H9 (cell line): ENCODE results near the gene CMTM8. TPM values are rescaled to one million over a fixed set of nuclear protein-coding genes. Genes with fewer than 3 reads are reported as not detected.

Experiments used
- DNase-seq: peaks from one replicate; pipeline ENCODE4 v3.0.0-alpha.2; 2017
- H2AFZ ChIP-seq: one replicate; pipeline ENCODE4 v1.6.1; 2013; ENCODE audit warnings: mild to moderate bottlenecking, low read length, control low read depth, moderate library complexity
- H2AK5ac ChIP-seq: 2 replicates; pipeline ENCODE4 v1.6.1; 2013; ENCODE audit warnings: low read length, control low read depth, mixed read lengths; ENCODE audit not compliant: insufficient read length
- H2BK120ac ChIP-seq: one replicate; pipeline ENCODE4 v1.6.1; 2013; ENCODE audit warnings: low read depth, mild to moderate bottlenecking, low read length, control low read depth, inconsistent platforms; ENCODE audit not compliant: poor library complexity, severe bottlenecking
- H2BK12ac ChIP-seq: 2 replicates; pipeline ENCODE4 v1.6.1; 2013; ENCODE audit warnings: low read length, control low read depth, mixed read lengths, low read depth; ENCODE audit not compliant: insufficient read length
- H2BK15ac ChIP-seq: 2 replicates; pipeline ENCODE4 v1.6.1; 2013; ENCODE audit warnings: low read depth, low read length, control low read depth
- H2BK20ac ChIP-seq: one replicate; pipeline ENCODE4 v1.6.1; 2013; ENCODE audit warnings: low read depth, mild to moderate bottlenecking, low read length, control low read depth, inconsistent platforms; ENCODE audit not compliant: poor library complexity, severe bottlenecking
- H2BK5ac ChIP-seq: 2 replicates; pipeline ENCODE4 v1.6.1; 2013; ENCODE audit warnings: low read length, control low read depth, mixed read lengths; ENCODE audit not compliant: insufficient read length
- H3K14ac ChIP-seq: 2 replicates; pipeline ENCODE4 v1.6.1; 2013; ENCODE audit warnings: low read length, control low read depth; ENCODE audit not compliant: insufficient read depth
- H3K18ac ChIP-seq: 2 replicates; pipeline ENCODE4 v1.6.1; 2013; ENCODE audit warnings: low read depth, mild to moderate bottlenecking, mixed read lengths, low read length, control low read depth; ENCODE audit not compliant: insufficient read length
- H3K23ac ChIP-seq: 2 replicates; pipeline ENCODE4 v1.6.1; 2013; ENCODE audit warnings: low read length, control low read depth, mixed read lengths, low read depth; ENCODE audit not compliant: insufficient read length
- H3K23me2 ChIP-seq: 2 replicates; pipeline ENCODE4 v1.6.1; 2013; ENCODE audit warnings: low read depth, mild to moderate bottlenecking, mixed read lengths, low read length, control low read depth; ENCODE audit not compliant: insufficient read length, poor library complexity, severe bottlenecking
- H3K27ac ChIP-seq: 2 replicates; pipeline ENCODE4 v1.5.1; 2013; ENCODE audit warnings: low read length, control low read depth, mixed read lengths, low read depth; ENCODE audit not compliant: insufficient read length
- H3K27me3 ChIP-seq: 2 replicates; pipeline ENCODE4 v1.6.1; 2013; ENCODE audit warnings: low read length, control low read depth, inconsistent platforms; ENCODE audit not compliant: insufficient read depth
- H3K4ac ChIP-seq: 2 replicates; pipeline ENCODE4 v1.6.1; 2013; ENCODE audit warnings: low read depth, mild to moderate bottlenecking, control low read depth, inconsistent platforms, low read length, moderate library complexity
- H3K4me1 ChIP-seq: 2 replicates; pipeline ENCODE4 v1.6.1; 2013; ENCODE audit warnings: low read length, control low read depth, inconsistent platforms; ENCODE audit not compliant: insufficient read depth
- H3K4me2 ChIP-seq: 2 replicates; pipeline ENCODE4 v1.6.1; 2013; ENCODE audit warnings: low read length, control low read depth, mixed read lengths; ENCODE audit not compliant: insufficient read length, insufficient read depth
- H3K56ac ChIP-seq: 2 replicates; pipeline ENCODE4 v1.6.1; 2013; ENCODE audit warnings: low read depth, mild to moderate bottlenecking, mixed read lengths, low read length, control low read depth; ENCODE audit not compliant: insufficient read length
- H3K79me1 ChIP-seq: 2 replicates; pipeline ENCODE4 v1.6.1; 2013; ENCODE audit warnings: low read depth, mild to moderate bottlenecking, moderate library complexity, low read length, control low read depth, inconsistent platforms; ENCODE audit not compliant: insufficient read depth, poor library complexity, severe bottlenecking
- H3K79me2 ChIP-seq: 2 replicates; pipeline ENCODE4 v1.6.1; 2013; ENCODE audit warnings: low read length, control low read depth, inconsistent platforms; ENCODE audit not compliant: insufficient read depth
- H3K9ac ChIP-seq: 2 replicates; pipeline ENCODE4 v1.6.1; 2013; ENCODE audit warnings: low read length, control low read depth, mixed read lengths; ENCODE audit not compliant: insufficient read length; ENCODE audit errors: extremely low read depth
- H3K9me3 ChIP-seq: one replicate; pipeline ENCODE4 v1.6.1; 2013; ENCODE audit warnings: low read depth, low read length, inconsistent platforms; ENCODE audit not compliant: control insufficient read depth
- H3T11ph ChIP-seq: one replicate; pipeline ENCODE4 v1.6.1; 2013; ENCODE audit warnings: mild to moderate bottlenecking, low read length, control low read depth, inconsistent platforms
- H4K20me1 ChIP-seq: one replicate; pipeline ENCODE4 v1.6.1; 2013; ENCODE audit not compliant: control insufficient read depth, insufficient read length, insufficient read depth
- H4K5ac ChIP-seq: 2 replicates; pipeline ENCODE4 v1.6.1; 2013; ENCODE audit warnings: low read depth, mild to moderate bottlenecking, mixed read lengths, low read length, control low read depth; ENCODE audit not compliant: insufficient read length
- H4K8ac ChIP-seq: replicated peaks from 2 replicates; pipeline ENCODE4 v1.6.1; 2013; ENCODE audit warnings: low read length, control low read depth, mixed read lengths, low read depth; ENCODE audit not compliant: insufficient read length
- H4K91ac ChIP-seq: 2 replicates; pipeline ENCODE4 v1.6.1; 2013; ENCODE audit warnings: low read depth, mild to moderate bottlenecking, moderate library complexity, mixed read lengths, low read length, control low read depth; ENCODE audit not compliant: insufficient read length
- H3K27ac Mint-ChIP-seq, 3 experiments: 2 replicates in 2 of 3; 3 replicates in 1 of 3; pipeline ENCODE4 v1.8.0; 2020 to 2021; ENCODE audit warnings: mixed read lengths in 3 of 3, mild to moderate bottlenecking in 1 of 3, moderate library complexity in 1 of 3
- H3K27me3 Mint-ChIP-seq: 2 replicates; pipeline ENCODE4 v1.8.0; 2021; ENCODE audit warnings: low read depth, mild to moderate bottlenecking, moderate library complexity, mixed read lengths
- H3K36me3 Mint-ChIP-seq, 3 experiments: 2 replicates in 2 of 3; 3 replicates in 1 of 3; pipeline ENCODE4 v1.8.0; 2020 to 2021; ENCODE audit warnings: low read depth in 3 of 3, mixed read lengths in 3 of 3; ENCODE audit not compliant: insufficient read depth in 1 of 3
- H3K4me1 Mint-ChIP-seq, 2 experiments: 2 replicates each; pipeline ENCODE4 v1.8.0; 2020; ENCODE audit warnings: mixed read lengths in 2 of 2
- H3K4me3 Mint-ChIP-seq, 2 experiments: 2 replicates in 1 of 2; 3 replicates in 1 of 2; pipeline ENCODE4 v1.8.0; 2020 to 2021; ENCODE audit warnings: mild to moderate bottlenecking in 2 of 2, mixed read lengths in 2 of 2, moderate library complexity in 1 of 2
- H3K9me3 Mint-ChIP-seq, 2 experiments: 2 replicates in 1 of 2; 3 replicates in 1 of 2; pipeline ENCODE4 v1.8.0; 2020; ENCODE audit warnings: mild to moderate bottlenecking in 2 of 2, mixed read lengths in 2 of 2, moderate library complexity in 1 of 2
- CTCF ChIP-seq: fragments of 200-600 bp; sonication (generic); conservative IDR thresholded peaks from 3 replicates; pipeline ENCODE4 v1.8.0; 2021; ENCODE audit warnings: antibody characterized with exemption, mild to moderate bottlenecking
- WGBS: extraction: QIAGEN DNeasy Blood & Tissue Kit; methylation state at CpG from one replicate; pipeline ENCODE4 v1.1.7; 2013; ENCODE audit warnings: missing lambda C conversion rate, low lambda C conversion rate, mixed read lengths; ENCODE audit not compliant: insufficient read length; ENCODE audit errors: extremely low coverage; 5-methylcytosine and 5-hydroxymethylcytosine counted together
- total RNA-seq: library from RNA; stranded (reverse); gene quantifications from 2 replicates; pipeline ENCODE4 v1.2.1, GENCODE V29; 2021

CMTM8 gene
- total RNA-seq, 1 experiment from 2014 or later = 4.0 TPM

GRCh38 chr3:32215185-32215584 is 23.3 kb upstream of the CMTM8 start:
- H3K56ac ChIP-seq = no peak overlapping the region
- no CpG with 5 or more reads among the region's 2 CpGs for WGBS
- no peak overlapping the region for H3K23ac ChIP-seq
- no peak overlapping the region for H3K4me2 ChIP-seq
- no peaks in the 10 kb centered on the region for H3K9me3 ChIP-seq
- H3K79me1 ChIP-seq = no peaks in the 10 kb centered on the region
- H4K8ac ChIP-seq = no peak overlapping the region
- no peak overlapping the region for H2BK5ac ChIP-seq
- no peaks in the 10 kb centered on the region for H3K27me3 Mint-ChIP-seq
- no peak overlapping the region for H3K9ac ChIP-seq
- no peak overlapping the region for H2BK20ac ChIP-seq
- no peak overlapping the region for H4K5ac ChIP-seq
- H3K4ac ChIP-seq = no peak overlapping the region
- H2BK120ac ChIP-seq = no peak overlapping the region
- H3K18ac ChIP-seq = no peak overlapping the region
- no peak for TF ChIP-seq CTCF
- H2BK12ac ChIP-seq = no peak overlapping the region
- H4K20me1 ChIP-seq = no peaks in the 10 kb centered on the region
- H3K27ac ChIP-seq = no peak overlapping the region
- H3K27ac Mint-ChIP-seq = no peak overlapping the region
- H4K91ac ChIP-seq = no peak overlapping the region
- no peaks in the 10 kb centered on the region for H3K23me2 ChIP-seq
- H3K9me3 Mint-ChIP-seq = no peaks in the 10 kb centered on the region; a peak in 1 of 5 replicates
- DNase-seq = no peak
- no peaks in the 10 kb centered on the region for H3K4me1 ChIP-seq
- H3K79me2 ChIP-seq = no peaks in the 10 kb centered on the region
- H2AK5ac ChIP-seq = no peak overlapping the region
- H3K14ac ChIP-seq = no peak overlapping the region
- no peak overlapping the region for H3T11ph ChIP-seq
- H3K36me3 Mint-ChIP-seq = no peaks in the 10 kb centered on the region
- no peaks in the 10 kb centered on the region for H3K4me1 Mint-ChIP-seq
- no peak overlapping the region for H2AFZ ChIP-seq
- H2BK15ac ChIP-seq = no peak overlapping the region
- H3K4me3 Mint-ChIP-seq = no peak overlapping the region
- no peaks in the 10 kb centered on the region for H3K27me3 ChIP-seq
